ENCODE measurements around the gene PIP5K1B.

The PIP5K1B gene

GRCh38 chr9:68905129-68905528 is 200.1 kb downstream of the PIP5K1B start:
- Histone ChIP-seq H3K4me1 (ENCODE audit: insufficient read depth, low read length) (no peaks in the 10 kb centered on the region; the same call in 1 of the 2 replicates), H3K36me3 (ENCODE audit: insufficient read depth, low read length) (no peaks in the 10 kb centered on the region), H3K9ac (ENCODE audit: low read depth, low read length) (no peak overlapping the region), H3K9me3 (ENCODE audit: control insufficient read depth, insufficient read depth, low read length) (no peaks in the 10 kb centered on the region)

- H3K4me1 ChIP-seq (ENCODE audit: insufficient read depth, low read length), result peaks cover 4% of the 10 kb centered on the region; the same call in 1 of the 2 replicates
- peaks cover 2% of the 10 kb centered on the region; the same call in 1 of the 2 replicates for H3K9me3 ChIP-seq (ENCODE audit: control insufficient read depth, insufficient read depth, low read length)
- no peaks in the 10 kb centered on the region for H3K36me3 ChIP-seq (ENCODE audit: insufficient read depth, low read length)
- H3K9ac ChIP-seq (ENCODE audit: low read depth, low read length), result no peak overlapping the region
Measured at GRCh38 chr9:68907910-68908309, 202.9 kb downstream of the PIP5K1B start.

- Histone ChIP-seq H3K36me3 (ENCODE audit: insufficient read depth, low read length) (no peaks in the 10 kb centered on the region), H3K9me3 (ENCODE audit: control insufficient read depth, insufficient read depth, low read length) (peaks cover 2% of the 10 kb centered on the region; the same call in 1 of the 2 replicates), H3K4me1 (ENCODE audit: insufficient read depth, low read length) (0 out of 2 replicates have a peak, but pooled peaks cover 4% of the 10 kb centered on the region), H3K9ac (ENCODE audit: low read depth, low read length) (no peak overlapping the region)
Measured at GRCh38 chr9:68912561-68912960, 207.5 kb downstream of the PIP5K1B start.

GRCh38 chr9:68913054-68913453 is 208.0 kb downstream of the PIP5K1B start:
- H3K9ac ChIP-seq (ENCODE audit: low read depth, low read length), result no peak overlapping the region
- no peaks in the 10 kb centered on the region for H3K36me3 ChIP-seq (ENCODE audit: insufficient read depth, low read length)
- H3K9me3 ChIP-seq (ENCODE audit: control insufficient read depth, insufficient read depth, low read length), result peaks cover 2% of the 10 kb centered on the region; the same call in 1 of the 2 replicates
- H3K4me1 ChIP-seq (ENCODE audit: insufficient read depth, low read length), result 0 out of 2 replicates have a peak, but pooled peaks cover 4% of the 10 kb centered on the region

GRCh38 chr9:68914751-68915150 is 209.7 kb downstream of the PIP5K1B start:
- Histone ChIP-seq H3K36me3 (ENCODE audit: insufficient read depth, low read length) (no peaks in the 10 kb centered on the region), H3K4me1 (ENCODE audit: insufficient read depth, low read length) (0 out of 2 replicates have a peak, but pooled peaks cover 4% of the 10 kb centered on the region), H3K9ac (ENCODE audit: low read depth, low read length) (no peak overlapping the region), H3K9me3 (ENCODE audit: control insufficient read depth, insufficient read depth, low read length) (peaks cover 2% of the 10 kb centered on the region; the same call in 1 of the 2 replicates)

GRCh38 chr9:68919661-68920060 is 214.6 kb downstream of the PIP5K1B start:
- Histone ChIP-seq H3K9me3 (ENCODE audit: control insufficient read depth, insufficient read depth, low read length) (no peaks in the 10 kb centered on the region), H3K9ac (ENCODE audit: low read depth, low read length) (no peak overlapping the region), H3K4me1 (ENCODE audit: insufficient read depth, low read length) (no peaks in the 10 kb centered on the region), H3K36me3 (ENCODE audit: insufficient read depth, low read length) (no peaks in the 10 kb centered on the region)

- no peaks in the 10 kb centered on the region for H3K4me1 ChIP-seq (ENCODE audit: insufficient read depth, low read length)
- H3K9ac ChIP-seq (ENCODE audit: low read depth, low read length), result no peak overlapping the region
- H3K9me3 ChIP-seq (ENCODE audit: control insufficient read depth, insufficient read depth, low read length), result no peaks in the 10 kb centered on the region
- H3K36me3 ChIP-seq (ENCODE audit: insufficient read depth, low read length), result no peaks in the 10 kb centered on the region
Measured at GRCh38 chr9:68920921-68921320, 215.9 kb downstream of the PIP5K1B start.

GRCh38 chr9:68923480-68923879 is 218.4 kb downstream of the PIP5K1B start:
- Histone ChIP-seq H3K9ac (ENCODE audit: low read depth, low read length) (no peak overlapping the region), H3K36me3 (ENCODE audit: insufficient read depth, low read length) (no peaks in the 10 kb centered on the region), H3K4me1 (ENCODE audit: insufficient read depth, low read length) (no peaks in the 10 kb centered on the region), H3K9me3 (ENCODE audit: control insufficient read depth, insufficient read depth, low read length) (no peaks in the 10 kb centered on the region)

- Histone ChIP-seq H3K4me1 (ENCODE audit: insufficient read depth, low read length) (no peaks in the 10 kb centered on the region), H3K9me3 (ENCODE audit: control insufficient read depth, insufficient read depth, low read length) (no peaks in the 10 kb centered on the region), H3K36me3 (ENCODE audit: insufficient read depth, low read length) (no peaks in the 10 kb centered on the region), H3K9ac (ENCODE audit: low read depth, low read length) (no peak overlapping the region)
Measured at GRCh38 chr9:68925175-68925574, 220.1 kb downstream of the PIP5K1B start.

GRCh38 chr9:68927165-68927564 is 222.1 kb downstream of the PIP5K1B start:
- Histone ChIP-seq H3K9ac (ENCODE audit: low read depth, low read length) (no peak overlapping the region), H3K9me3 (ENCODE audit: control insufficient read depth, insufficient read depth, low read length) (no peaks in the 10 kb centered on the region), H3K36me3 (ENCODE audit: insufficient read depth, low read length) (no peaks in the 10 kb centered on the region), H3K4me1 (ENCODE audit: insufficient read depth, low read length) (no peaks in the 10 kb centered on the region)

GRCh38 chr9:68931821-68932220 is 226.8 kb downstream of the PIP5K1B start:
- Histone ChIP-seq H3K4me1 (ENCODE audit: insufficient read depth, low read length) (no peaks in the 10 kb centered on the region), H3K9ac (ENCODE audit: low read depth, low read length) (no peak overlapping the region), H3K36me3 (ENCODE audit: insufficient read depth, low read length) (no peaks in the 10 kb centered on the region), H3K9me3 (ENCODE audit: control insufficient read depth, insufficient read depth, low read length) (no peaks in the 10 kb centered on the region)

- no peak overlapping the region for H3K9ac ChIP-seq (ENCODE audit: low read depth, low read length)
- H3K4me1 ChIP-seq (ENCODE audit: insufficient read depth, low read length), result no peaks in the 10 kb centered on the region
- H3K9me3 ChIP-seq (ENCODE audit: control insufficient read depth, insufficient read depth, low read length), result no peaks in the 10 kb centered on the region
- no peaks in the 10 kb centered on the region for H3K36me3 ChIP-seq (ENCODE audit: insufficient read depth, low read length)
Measured at GRCh38 chr9:68932458-68932857, 227.4 kb downstream of the PIP5K1B start.

- Histone ChIP-seq H3K9me3 (ENCODE audit: control insufficient read depth, insufficient read depth, low read length) (no peaks in the 10 kb centered on the region), H3K9ac (ENCODE audit: low read depth, low read length) (no peak overlapping the region), H3K36me3 (ENCODE audit: insufficient read depth, low read length) (no peaks in the 10 kb centered on the region), H3K4me1 (ENCODE audit: insufficient read depth, low read length) (no peaks in the 10 kb centered on the region)
Measured at GRCh38 chr9:68933434-68934328, 228.6 kb downstream of the PIP5K1B start.

GRCh38 chr9:68934329-68934644 is 229.2 kb downstream of the PIP5K1B start:
- no peaks in the 10 kb centered on the region for H3K4me1 ChIP-seq (ENCODE audit: insufficient read depth, low read length)

GRCh38 chr9:68940573-68940972 is 235.5 kb downstream of the PIP5K1B start:
- H3K4me1 ChIP-seq (ENCODE audit: insufficient read depth, low read length), result no peaks in the 10 kb centered on the region
- no peak overlapping the region for H3K9ac ChIP-seq (ENCODE audit: low read depth, low read length)
- H3K36me3 ChIP-seq (ENCODE audit: insufficient read depth, low read length), result no peaks in the 10 kb centered on the region
- H3K9me3 ChIP-seq (ENCODE audit: control insufficient read depth, insufficient read depth, low read length), result no peaks in the 10 kb centered on the region

More at GRCh38 chr9:68934329-68934644, 229.2 kb downstream of the PIP5K1B start:
- Histone ChIP-seq H3K9ac (ENCODE audit: low read depth, low read length) (no peak overlapping the region), H3K9me3 (ENCODE audit: control insufficient read depth, insufficient read depth, low read length) (no peaks in the 10 kb centered on the region), H3K36me3 (ENCODE audit: insufficient read depth, low read length) (no peaks in the 10 kb centered on the region)

Measured in ES-I3 (cell line).